ENCODE measurements around the gene KDM4B. TPM values are rescaled to one million over a fixed set of nuclear protein-coding genes. Genes with fewer than 3 reads are reported as not detected.

Gene KDM4B
- total and polyA plus RNA-seq, 9 of the 15 experiments (the other 6 are each of a cell fraction or from before 2014, with no cell fraction given), result 0.21 to 29.9 (median 7.3) TPM

DNA sequence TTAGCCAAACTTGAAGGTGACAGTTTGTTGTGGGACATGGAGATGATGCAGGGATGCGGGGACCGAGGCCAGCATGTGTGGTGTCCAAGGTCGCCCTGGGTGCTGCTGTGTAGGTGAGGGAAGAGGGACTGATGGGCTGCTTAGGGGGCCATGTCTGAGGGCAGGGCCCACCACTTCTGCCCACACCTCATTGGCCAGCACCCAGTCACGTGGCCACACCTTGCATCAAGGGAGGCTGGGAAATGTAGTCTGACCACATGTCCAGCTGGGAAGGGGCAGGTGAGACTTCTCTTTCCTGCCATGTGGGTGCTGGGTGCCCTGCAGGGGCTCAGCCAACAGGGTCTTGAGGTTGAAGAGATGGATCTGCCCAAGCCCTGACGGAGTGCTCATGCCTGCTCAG is 88.9 kb downstream of the KDM4B start:
- H3K36me3 ChIP-seq (ENCODE audit: control insufficient read depth, insufficient read depth, low read length), result peaks cover 12% of the 10 kb centered on the region; the same call in 2 of the 3 replicates
- CTCF ChIA-PET (ENCODE audit: low intra/inter-chr PET ratio), result no interaction called here
- intact Hi-C loops (cut with micrococcal nuclease), result no loop called here
- 74% methylated on average over 5 of the region's 5 CpGs for WGBS (ENCODE audit: insufficient coverage, low coverage, missing lambda C conversion rate)
- POLR2A ChIA-PET, result interaction anchor here (0.5 to 0.6 kb wide), 2 partner anchors 22 to 45 kb away, joined by 3 read pairs; no protein-coding TSS in a partner anchor
- H3K9ac ChIP-seq (ENCODE audit: insufficient read depth in 1 of 2, low read depth in 2 of 2, low read length in 2 of 2), result peak overlapping the region in 1 of 2 experiments; percentile 32; a peak in 1 of 4 replicates
- no peaks in the 10 kb centered on the region for H3K27me3 ChIP-seq (ENCODE audit: control insufficient read depth in 2 of 2, insufficient read depth in 2 of 2, low read length in 2 of 2)
- no peaks in the 10 kb centered on the region for H3K9me1 ChIP-seq (ENCODE audit: control insufficient read depth, insufficient read depth, low read length)
- H3K27ac ChIP-seq (ENCODE audit: extremely low read depth, low read depth, low read length), result no peak overlapping the region
- no TSS peak for BruUV-seq (replicated peaks)
- DNase-seq (ENCODE audit: extremely low read depth in 1 of 4, low spot score in 3 of 4) (peak; percentile 38 to 81 (median 78)), FAIRE-seq (peak; percentile 59), ATAC-seq (peak; percentile 98)
- H2AFZ ChIP-seq (ENCODE audit: low read depth, low read length), result no peak overlapping the region
- H3K4me1 ChIP-seq (replicated peaks in 1 of 2; ENCODE audit: control insufficient read depth in 2 of 2, insufficient read depth in 2 of 2, low read length in 2 of 2), result peaks cover 0 to 13% of the 10 kb centered on the region in 2 experiments; a peak in 2 of 5 replicates
- H3K79me2 ChIP-seq (ENCODE audit: control insufficient read depth, insufficient read depth, low read length), result no peaks in the 10 kb centered on the region
- H3K9me3 ChIP-seq (replicated peaks; ENCODE audit: control insufficient read depth, insufficient read depth, low read depth, low read length), result 0 out of 2 replicates have a peak, but pooled peaks cover 6% of the 10 kb centered on the region
- H3K4me2 ChIP-seq (ENCODE audit: insufficient read depth, low read length), result no peak overlapping the region
- H3K4me3 ChIP-seq, result no peak overlapping the region
- in situ Hi-C loops (cut with MboI), result no loop called here
- H4K20me1 ChIP-seq (replicated peaks; ENCODE audit: control insufficient read depth, insufficient read depth, low read length), result 0 out of 2 replicates have a peak, but pooled peaks cover 7% of the 10 kb centered on the region
- TF ChIP-seq, protein P1, sequence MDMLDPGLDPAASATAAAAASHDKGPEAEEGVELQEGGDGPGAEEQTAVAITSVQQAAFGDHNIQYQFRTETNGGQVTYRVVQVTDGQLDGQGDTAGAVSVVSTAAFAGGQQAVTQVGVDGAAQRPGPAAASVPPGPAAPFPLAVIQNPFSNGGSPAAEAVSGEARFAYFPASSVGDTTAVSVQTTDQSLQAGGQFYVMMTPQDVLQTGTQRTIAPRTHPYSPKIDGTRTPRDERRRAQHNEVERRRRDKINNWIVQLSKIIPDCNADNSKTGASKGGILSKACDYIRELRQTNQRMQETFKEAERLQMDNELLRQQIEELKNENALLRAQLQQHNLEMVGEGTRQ (CRISPR knock-in tag; IDR thresholded peaks at IDR 0.05), result peak; percentile 96
- TF ChIP-seq, protein P2, sequence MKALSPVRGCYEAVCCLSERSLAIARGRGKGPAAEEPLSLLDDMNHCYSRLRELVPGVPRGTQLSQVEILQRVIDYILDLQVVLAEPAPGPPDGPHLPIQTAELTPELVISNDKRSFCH (CRISPR knock-in tag; IDR thresholded peaks at IDR 0.05), result no peak
- TF ChIP-seq, protein P2 (tag; IDR thresholded peaks at IDR 0.05), result no peak
- TF ChIP-seq, protein P3, sequence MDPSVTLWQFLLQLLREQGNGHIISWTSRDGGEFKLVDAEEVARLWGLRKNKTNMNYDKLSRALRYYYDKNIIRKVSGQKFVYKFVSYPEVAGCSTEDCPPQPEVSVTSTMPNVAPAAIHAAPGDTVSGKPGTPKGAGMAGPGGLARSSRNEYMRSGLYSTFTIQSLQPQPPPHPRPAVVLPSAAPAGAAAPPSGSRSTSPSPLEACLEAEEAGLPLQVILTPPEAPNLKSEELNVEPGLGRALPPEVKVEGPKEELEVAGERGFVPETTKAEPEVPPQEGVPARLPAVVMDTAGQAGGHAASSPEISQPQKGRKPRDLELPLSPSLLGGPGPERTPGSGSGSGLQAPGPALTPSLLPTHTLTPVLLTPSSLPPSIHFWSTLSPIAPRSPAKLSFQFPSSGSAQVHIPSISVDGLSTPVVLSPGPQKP (CRISPR knock-in tag; IDR thresholded peaks at IDR 0.05), result no peak
- no peak for TF ChIP-seq KLF1 (tag; IDR thresholded peaks at IDR 0.05)
- TF ChIP-seq HCFC1 (IDR thresholded peaks at IDR 0.05; ENCODE audit: low read depth, low read length), result peak; percentile 85
- no peak for TF ChIP-seq ASH1L (IDR thresholded peaks at IDR 0.05; ENCODE audit: borderline replicate concordance, low read depth, partially characterized antibody)
- no peak for TF ChIP-seq TAF9B (IDR thresholded peaks at IDR 0.05; ENCODE audit: partially characterized antibody)
- TF ChIP-seq THRAP3 (IDR thresholded peaks at IDR 0.05; ENCODE audit: borderline replicate concordance), result no peak
- TF ChIP-seq HDAC6 (IDR thresholded peaks at IDR 0.05; ENCODE audit: low read depth, low read length), result no peak
- TF ChIP-seq, protein P4, sequence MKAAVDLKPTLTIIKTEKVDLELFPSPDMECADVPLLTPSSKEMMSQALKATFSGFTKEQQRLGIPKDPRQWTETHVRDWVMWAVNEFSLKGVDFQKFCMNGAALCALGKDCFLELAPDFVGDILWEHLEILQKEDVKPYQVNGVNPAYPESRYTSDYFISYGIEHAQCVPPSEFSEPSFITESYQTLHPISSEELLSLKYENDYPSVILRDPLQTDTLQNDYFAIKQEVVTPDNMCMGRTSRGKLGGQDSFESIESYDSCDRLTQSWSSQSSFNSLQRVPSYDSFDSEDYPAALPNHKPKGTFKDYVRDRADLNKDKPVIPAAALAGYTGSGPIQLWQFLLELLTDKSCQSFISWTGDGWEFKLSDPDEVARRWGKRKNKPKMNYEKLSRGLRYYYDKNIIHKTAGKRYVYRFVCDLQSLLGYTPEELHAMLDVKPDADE (conservative IDR thresholded peaks at IDR 0.05; ENCODE audit: control insufficient read depth, low read depth, low read length), result 0 out of 2 replicates have a peak, but pooled peaks have one; percentile 36
- TF ChIP-seq, protein P5, sequence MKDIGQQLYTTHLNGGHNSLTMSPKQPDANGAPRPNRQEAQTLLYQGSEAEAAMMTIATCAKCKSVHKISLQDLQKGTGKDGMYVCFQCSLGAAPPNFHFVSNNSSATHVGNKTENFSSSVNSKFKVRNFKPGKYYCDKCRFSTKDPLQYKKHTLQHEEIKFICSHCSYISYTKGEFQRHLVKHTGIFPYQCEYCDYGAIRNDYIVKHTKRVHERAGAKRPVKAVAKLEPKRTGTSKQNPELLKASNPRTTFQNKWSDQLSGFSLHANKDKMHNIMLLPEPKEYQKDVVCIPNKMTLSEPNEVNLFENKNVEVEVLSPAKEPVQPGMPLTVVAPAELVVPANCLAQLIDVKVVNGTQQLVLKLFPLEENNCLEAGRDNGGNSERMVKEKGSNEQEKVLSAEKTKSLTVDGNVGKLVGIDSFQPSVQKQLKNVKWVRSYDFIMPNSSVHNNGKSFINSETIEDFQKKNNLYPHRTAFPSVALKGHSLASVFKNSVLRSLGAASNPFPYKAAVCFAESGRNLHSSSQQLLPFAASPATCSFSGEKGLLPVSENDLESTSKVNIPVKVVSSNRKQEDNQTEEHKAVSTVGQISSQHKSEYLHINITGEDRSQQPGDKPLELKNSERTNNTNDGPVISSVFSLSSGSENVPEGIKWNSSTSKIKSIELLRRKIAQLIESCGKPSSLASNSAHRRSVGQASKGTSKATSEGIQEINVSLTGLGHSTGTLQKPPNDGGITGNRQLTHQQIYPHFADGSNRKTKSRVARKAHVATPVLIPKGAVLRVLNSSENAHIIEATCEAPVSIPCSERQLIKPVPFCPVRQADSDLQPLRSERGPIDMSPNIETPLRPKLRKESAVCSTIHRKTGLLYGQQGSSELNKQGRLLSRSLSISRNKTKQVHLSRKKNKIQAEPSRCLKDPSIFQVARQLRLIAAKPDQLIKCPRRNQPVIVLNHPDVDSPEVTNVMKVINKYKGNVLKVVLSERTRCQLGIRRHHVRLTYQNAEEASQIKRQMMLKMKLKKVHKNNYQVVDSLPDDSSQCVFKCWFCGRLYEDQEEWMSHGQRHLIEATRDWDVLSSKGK (CRISPR knock-in tag; IDR thresholded peaks at IDR 0.05), result no peak
- peak; percentile 51 for TF ChIP-seq FOS (IDR thresholded peaks at IDR 0.05; ENCODE audit: extremely low read depth, insufficient read length)
